GM21576 (cell line): ENCODE results near the gene TBC1D21.
"Not testable (repeated sequence)": the region's sequence is repeated elsewhere in the genome, so short reads cannot be mapped to it uniquely, and the experiment has no call there.

Source experiments
- ATAC-seq: cut with Tn5 transposase; IDR thresholded peaks from one replicate; pipeline ENCODE4 v1.9.1; 2021; ENCODE audit warnings: mild to moderate bottlenecking, moderate library complexity; ENCODE audit not compliant: unreplicated experiment

The TBC1D21 gene

DNA sequence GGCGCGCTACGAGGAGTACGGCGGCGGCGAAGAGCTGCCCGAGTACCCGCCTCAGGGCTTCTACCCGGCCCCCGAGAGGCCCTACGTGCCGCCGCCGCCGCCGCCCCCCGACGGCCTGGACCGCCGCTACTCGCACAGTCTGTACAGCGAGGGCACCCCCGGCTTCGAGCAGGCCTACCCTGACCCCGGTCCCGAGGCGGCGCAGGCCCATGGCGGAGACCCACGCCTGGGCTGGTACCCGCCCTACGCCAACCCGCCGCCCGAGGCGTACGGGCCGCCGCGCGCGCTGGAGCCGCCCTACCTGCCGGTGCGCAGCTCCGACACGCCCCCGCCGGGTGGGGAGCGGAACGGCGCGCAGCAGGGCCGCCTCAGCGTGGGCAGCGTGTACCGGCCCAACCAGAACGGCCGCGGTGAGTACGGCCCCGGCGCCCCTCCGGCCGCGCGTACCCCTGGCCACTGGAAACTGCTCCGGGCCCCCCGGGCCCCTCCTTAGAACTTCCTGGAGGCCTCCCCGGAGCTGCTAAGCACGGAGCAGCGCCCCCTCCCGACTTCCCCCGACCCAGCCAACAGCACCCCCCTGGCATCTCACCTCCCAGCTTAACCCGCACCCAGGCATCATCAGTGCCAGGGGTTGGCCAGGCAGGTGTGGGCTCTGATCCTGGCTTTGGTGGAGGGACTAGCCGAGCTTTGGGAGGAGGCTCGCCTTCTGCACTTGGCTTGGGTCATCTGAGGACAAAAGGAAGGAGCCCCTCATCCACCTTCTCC lies 54.3 kb downstream of the TBC1D21 start:
- ATAC-seq, result no peak

DNA sequence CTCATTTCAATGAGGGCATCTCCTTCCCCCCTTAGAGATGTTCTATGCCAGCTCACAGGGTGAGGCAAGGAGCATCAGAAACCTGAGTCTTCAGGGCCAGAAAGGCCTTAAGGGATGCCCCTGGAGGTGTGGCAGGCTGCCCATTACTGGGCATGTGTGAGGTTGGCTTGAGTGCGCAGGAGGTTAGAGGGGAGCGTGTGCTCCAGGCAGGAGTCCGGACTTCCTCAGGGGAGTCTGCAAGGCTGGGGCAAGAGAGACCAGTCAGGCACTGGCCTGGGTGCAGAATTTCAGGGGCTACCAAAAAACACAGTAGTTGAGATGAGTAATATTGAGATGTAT lies 54.8 kb downstream of the TBC1D21 start:
- no peak for ATAC-seq

- no peak for ATAC-seq
Measured at GRCh38 chr15:73928971-73929627, 55.7 kb downstream of the TBC1D21 start.

GRCh38 chr15:73930371-73930770 lies 57.0 kb downstream of the TBC1D21 start:
- no peak for ATAC-seq

DNA sequence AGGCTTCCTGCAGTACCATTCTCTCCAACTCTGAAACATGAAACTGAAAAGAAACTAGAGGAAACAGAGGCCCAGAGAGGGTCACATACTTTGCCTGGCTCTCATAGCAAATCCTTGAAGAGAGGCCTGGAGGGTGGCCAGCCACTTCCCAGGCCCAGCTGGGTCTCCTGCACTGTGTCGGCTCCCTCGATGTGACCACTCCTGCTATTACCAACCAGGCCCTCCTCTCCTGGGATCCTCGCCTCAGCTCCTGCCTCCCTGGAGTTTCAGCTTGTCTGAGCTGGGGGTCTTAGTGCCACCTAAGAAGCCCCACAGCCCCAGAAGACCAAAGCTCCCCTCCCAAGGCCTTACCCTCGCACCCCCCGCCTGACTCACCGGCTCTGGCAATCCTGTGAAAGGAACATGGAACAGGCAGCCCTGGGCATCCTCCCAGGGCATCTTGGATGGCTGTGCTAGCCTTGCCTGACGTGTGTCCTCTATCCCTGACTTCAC lies 57.5 kb downstream of the TBC1D21 start:
- ATAC-seq, result no peak

- ATAC-seq, result no peak
Measured at GRCh38 chr15:73931441-73931840, 58.1 kb downstream of the TBC1D21 start.

GRCh38 chr15:73932381-73933191 lies 59.2 kb downstream of the TBC1D21 start:
- ATAC-seq, result no peak

- ATAC-seq, result no peak
Measured at GRCh38 chr15:73934281-73934680, 60.9 kb downstream of the TBC1D21 start.

DNA sequence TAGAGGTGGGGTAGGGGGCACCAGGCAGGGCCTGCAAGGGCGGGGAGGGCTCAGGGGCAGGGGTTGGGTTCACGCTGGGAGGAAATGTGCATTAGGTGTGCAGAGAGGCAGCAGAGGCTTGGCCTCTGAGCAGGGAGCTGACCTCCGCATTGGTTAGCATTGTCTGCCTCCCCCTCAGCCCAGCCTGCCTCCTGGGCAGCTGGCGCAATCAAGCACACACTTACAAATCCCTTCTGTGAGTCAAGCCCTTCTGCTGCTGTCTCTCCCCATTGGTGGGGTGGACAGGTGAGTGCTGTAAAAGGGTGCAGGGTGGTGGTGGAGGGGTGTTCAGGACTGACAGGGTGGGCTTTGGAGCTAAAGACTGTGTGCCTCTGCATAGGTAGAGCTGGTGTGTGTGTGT lies 62.2 kb downstream of the TBC1D21 start:
- no peak for ATAC-seq

GRCh38 chr15:73936181-73936580 lies 62.8 kb downstream of the TBC1D21 start:
- ATAC-seq, result no peak

- ATAC-seq, result no peak
Measured at GRCh38 chr15:73936588-73937290, 63.4 kb downstream of the TBC1D21 start.

DNA sequence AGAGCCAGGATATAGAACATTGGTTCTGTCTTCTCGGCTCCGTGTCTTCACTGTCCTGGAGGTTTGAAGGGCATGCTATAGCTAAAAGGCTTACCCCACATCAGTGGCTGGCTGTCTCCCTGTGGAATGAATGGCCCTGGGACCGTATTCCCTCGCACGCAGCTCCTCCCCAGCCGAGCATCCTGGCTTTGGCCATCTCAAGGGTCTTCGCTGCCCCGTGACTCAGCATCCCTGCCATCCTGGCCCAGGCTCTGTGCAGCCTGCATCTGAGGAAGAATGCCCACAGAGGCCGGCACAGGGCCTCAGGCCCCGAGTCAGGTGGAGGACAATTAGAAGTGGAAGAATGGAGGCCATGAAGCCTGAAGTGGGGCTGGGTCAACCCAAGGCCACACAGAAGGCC lies 63.9 kb downstream of the TBC1D21 start:
- no peak for ATAC-seq

- no peak for ATAC-seq
Measured at GRCh38 chr15:73937726-73938125, 64.4 kb downstream of the TBC1D21 start.

GRCh38 chr15:73938516-73938915 lies 65.2 kb downstream of the TBC1D21 start:
- ATAC-seq, result not testable (repeated sequence)
